Measurements from ENCODE around the gene MAML3.
A peak's percentile ranks its signal among the peaks of the same experiment; 100 is the strongest.

Gene MAML3

DNA sequence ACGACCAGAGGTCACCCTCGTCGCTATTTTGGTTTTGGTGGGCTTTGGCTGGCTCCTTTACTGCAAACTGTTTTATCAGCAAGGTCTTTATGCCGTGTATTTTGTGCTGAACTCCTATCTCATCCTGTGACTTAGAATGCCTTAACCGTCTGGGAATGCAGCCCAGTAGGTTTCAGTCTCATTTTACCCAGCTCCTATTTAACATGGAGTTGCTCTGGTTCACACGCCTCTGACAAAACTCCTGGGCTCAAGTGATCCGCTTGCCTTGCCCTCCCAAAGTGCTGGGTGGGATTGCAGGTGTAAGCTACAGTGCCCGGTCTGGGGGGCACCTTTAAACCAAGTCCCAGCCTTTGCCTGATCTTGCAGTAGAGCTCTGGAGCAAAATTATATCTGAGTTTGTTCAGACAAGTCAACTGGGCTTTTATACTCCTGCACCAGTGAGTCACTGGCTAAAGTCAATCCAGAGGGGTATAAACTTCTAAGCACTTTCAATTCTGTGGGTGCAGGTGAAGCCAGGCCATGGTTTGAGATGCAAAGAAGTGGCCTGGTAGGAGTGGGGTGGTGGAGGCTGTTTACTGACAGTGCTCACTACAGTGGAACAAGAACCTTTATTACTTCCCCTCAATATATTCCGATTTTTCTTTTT, 438.1 kb downstream of the MAML3 start:
- no peak overlapping the region for H3K4me3 ChIP-seq (ENCODE audit: severe bottlenecking)
- no peak overlapping the region for H3K27ac ChIP-seq (ENCODE audit: poor library complexity, severe bottlenecking)
- H3K36me3 ChIP-seq (ENCODE audit: low read depth): no peaks in the 10 kb centered on the region
- H3K9me3 ChIP-seq (ENCODE audit: severe bottlenecking): no peaks in the 10 kb centered on the region
- no peaks in the 10 kb centered on the region for H3K4me1 ChIP-seq (ENCODE audit: insufficient read depth, poor library complexity, severe bottlenecking)
- ATAC-seq (ENCODE audit: low read depth) (peak; percentile 25; the same call in 1 of the 3 replicates), DNase-seq (ENCODE audit: low spot score) (no peak)
- TF ChIP-seq, protein P1, sequence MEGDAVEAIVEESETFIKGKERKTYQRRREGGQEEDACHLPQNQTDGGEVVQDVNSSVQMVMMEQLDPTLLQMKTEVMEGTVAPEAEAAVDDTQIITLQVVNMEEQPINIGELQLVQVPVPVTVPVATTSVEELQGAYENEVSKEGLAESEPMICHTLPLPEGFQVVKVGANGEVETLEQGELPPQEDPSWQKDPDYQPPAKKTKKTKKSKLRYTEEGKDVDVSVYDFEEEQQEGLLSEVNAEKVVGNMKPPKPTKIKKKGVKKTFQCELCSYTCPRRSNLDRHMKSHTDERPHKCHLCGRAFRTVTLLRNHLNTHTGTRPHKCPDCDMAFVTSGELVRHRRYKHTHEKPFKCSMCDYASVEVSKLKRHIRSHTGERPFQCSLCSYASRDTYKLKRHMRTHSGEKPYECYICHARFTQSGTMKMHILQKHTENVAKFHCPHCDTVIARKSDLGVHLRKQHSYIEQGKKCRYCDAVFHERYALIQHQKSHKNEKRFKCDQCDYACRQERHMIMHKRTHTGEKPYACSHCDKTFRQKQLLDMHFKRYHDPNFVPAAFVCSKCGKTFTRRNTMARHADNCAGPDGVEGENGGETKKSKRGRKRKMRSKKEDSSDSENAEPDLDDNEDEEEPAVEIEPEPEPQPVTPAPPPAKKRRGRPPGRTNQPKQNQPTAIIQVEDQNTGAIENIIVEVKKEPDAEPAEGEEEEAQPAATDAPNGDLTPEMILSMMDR (IDR thresholded peaks at IDR 0.05; ENCODE audit: poor library complexity, severe bottlenecking): no peak
- no peaks in the 10 kb centered on the region for H3K27me3 ChIP-seq (ENCODE audit: insufficient read depth, poor library complexity, severe bottlenecking)

DNA sequence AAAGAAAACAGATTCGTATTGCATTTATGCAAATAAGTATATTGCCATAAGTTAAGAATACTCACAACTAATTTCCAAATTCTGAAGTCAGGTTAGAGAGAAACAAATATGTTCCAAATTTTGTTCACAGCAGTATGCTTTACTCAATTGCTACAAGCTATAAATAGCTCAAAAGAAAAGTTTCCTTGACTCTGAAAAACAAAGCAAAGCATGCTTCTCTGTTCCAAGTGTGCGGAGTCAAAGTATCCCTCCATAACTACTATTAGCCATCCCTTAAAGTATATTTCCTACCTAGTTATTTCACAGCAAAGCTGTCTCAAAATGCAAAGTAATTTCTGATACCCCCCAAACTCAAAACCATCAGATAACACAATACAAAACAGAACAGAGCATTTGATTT, 441.1 kb downstream of the MAML3 start:
- ATAC-seq (ENCODE audit: low read depth): no peak
- no peak for DNase-seq (ENCODE audit: low spot score)
- no peak overlapping the region for H3K4me3 ChIP-seq (ENCODE audit: severe bottlenecking)
- H3K27ac ChIP-seq (ENCODE audit: poor library complexity, severe bottlenecking): no peak overlapping the region
- no peaks in the 10 kb centered on the region for H3K4me1 ChIP-seq (ENCODE audit: insufficient read depth, poor library complexity, severe bottlenecking)
- H3K27me3 ChIP-seq (ENCODE audit: insufficient read depth, poor library complexity, severe bottlenecking): no peaks in the 10 kb centered on the region
- TF ChIP-seq, protein P1 (IDR thresholded peaks at IDR 0.05; ENCODE audit: poor library complexity, severe bottlenecking): no peak
- no peaks in the 10 kb centered on the region for H3K9me3 ChIP-seq (ENCODE audit: severe bottlenecking)
- H3K36me3 ChIP-seq (ENCODE audit: low read depth): no peaks in the 10 kb centered on the region

DNA sequence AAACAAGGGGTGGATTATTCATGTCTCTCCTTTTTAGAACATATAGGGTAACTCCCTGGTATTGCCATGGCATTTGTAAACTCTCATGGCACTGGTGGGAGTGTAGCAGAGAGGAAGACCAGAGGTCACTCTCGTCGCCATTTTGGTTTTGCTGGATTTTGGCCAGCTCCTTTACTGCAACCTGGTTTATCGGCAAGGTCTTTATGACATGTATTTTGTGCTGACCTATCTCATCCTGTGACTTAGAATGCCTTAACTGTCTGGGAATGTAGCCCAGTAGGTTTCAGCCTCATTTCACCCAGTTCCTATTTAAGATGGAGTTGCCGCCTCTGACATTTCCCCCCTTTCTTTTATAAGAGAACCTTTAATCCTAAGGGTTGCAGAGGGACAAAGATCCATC, 442.5 kb downstream of the MAML3 start:
- no peak for ATAC-seq (ENCODE audit: low read depth)
- H3K27me3 ChIP-seq (ENCODE audit: insufficient read depth, poor library complexity, severe bottlenecking): no peaks in the 10 kb centered on the region
- TF ChIP-seq, protein P1 (IDR thresholded peaks at IDR 0.05; ENCODE audit: poor library complexity, severe bottlenecking): no peak
- no peak overlapping the region for H3K4me3 ChIP-seq (ENCODE audit: severe bottlenecking)
- no peak overlapping the region for H3K27ac ChIP-seq (ENCODE audit: poor library complexity, severe bottlenecking)
- DNase-seq (ENCODE audit: low spot score): no peak
- no peaks in the 10 kb centered on the region for H3K4me1 ChIP-seq (ENCODE audit: insufficient read depth, poor library complexity, severe bottlenecking)
- no peaks in the 10 kb centered on the region for H3K9me3 ChIP-seq (ENCODE audit: severe bottlenecking)
- H3K36me3 ChIP-seq (ENCODE audit: low read depth): peaks cover 3% of the 10 kb centered on the region; the same call in 1 of the 2 replicates

DNA sequence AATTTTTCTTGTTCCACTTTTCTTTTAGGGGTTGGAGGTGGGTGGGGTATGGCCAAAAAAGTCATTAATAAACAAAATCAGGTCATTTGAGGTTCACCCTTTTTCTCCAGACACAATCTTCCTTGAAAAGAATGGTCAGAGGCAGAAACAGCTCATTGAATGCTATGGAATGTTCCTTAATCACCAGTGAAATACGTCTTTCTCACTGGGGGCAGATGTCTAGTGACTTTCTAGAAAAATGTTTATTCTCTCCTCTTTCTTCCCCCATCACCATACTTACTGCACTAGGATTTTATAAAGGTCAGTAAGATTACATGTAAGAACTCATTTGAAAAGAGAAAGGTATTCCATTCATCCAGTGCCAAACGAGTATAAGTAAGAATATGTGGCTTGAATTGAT, 443.9 kb downstream of the MAML3 start:
- Histone ChIP-seq H3K36me3 (ENCODE audit: low read depth) (peaks cover 8% of the 10 kb centered on the region; the same call in 1 of the 2 replicates), H3K27me3 (ENCODE audit: insufficient read depth, poor library complexity, severe bottlenecking) (no peaks in the 10 kb centered on the region), H3K9me3 (ENCODE audit: severe bottlenecking) (no peaks in the 10 kb centered on the region), H3K4me1 (ENCODE audit: insufficient read depth, poor library complexity, severe bottlenecking) (no peaks in the 10 kb centered on the region), H3K4me3 (ENCODE audit: severe bottlenecking) (no peak overlapping the region), H3K27ac (ENCODE audit: poor library complexity, severe bottlenecking) (no peak overlapping the region)
- ATAC-seq (ENCODE audit: low read depth) (no peak), DNase-seq (ENCODE audit: low spot score) (no peak)
- TF ChIP-seq, protein P1 (IDR thresholded peaks at IDR 0.05; ENCODE audit: poor library complexity, severe bottlenecking): no peak

DNA sequence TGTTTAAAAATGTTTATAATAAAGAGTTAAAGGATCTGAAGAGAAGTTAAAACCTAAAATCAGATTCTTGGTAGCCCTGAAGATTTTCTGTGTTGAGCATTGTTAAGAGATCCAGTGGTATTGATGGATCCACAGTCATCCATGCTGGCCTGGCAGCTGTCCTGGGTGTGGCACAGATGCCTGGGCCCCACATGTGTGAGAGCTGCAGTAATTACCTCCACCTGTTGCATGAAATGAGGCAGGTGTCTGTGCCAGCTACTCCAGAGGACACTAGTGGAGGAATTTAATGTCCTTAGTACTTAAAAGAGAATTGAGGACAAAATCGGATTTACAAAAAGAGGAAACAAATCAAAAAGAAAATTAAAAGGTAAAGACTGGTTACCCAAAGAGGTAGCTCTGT, 444.3 kb downstream of the MAML3 start:
- Histone ChIP-seq H3K9me3 (ENCODE audit: severe bottlenecking) (no peaks in the 10 kb centered on the region), H3K4me3 (ENCODE audit: severe bottlenecking) (no peak overlapping the region), H3K27me3 (ENCODE audit: insufficient read depth, poor library complexity, severe bottlenecking) (no peaks in the 10 kb centered on the region), H3K4me1 (ENCODE audit: insufficient read depth, poor library complexity, severe bottlenecking) (no peaks in the 10 kb centered on the region), H3K27ac (ENCODE audit: poor library complexity, severe bottlenecking) (no peak overlapping the region), H3K36me3 (ENCODE audit: low read depth) (peaks cover 10% of the 10 kb centered on the region)
- ATAC-seq (ENCODE audit: low read depth) (no peak), DNase-seq (ENCODE audit: low spot score) (no peak)
- TF ChIP-seq, protein P1 (IDR thresholded peaks at IDR 0.05; ENCODE audit: poor library complexity, severe bottlenecking): no peak

Measured in RWPE2 (cell line).